GM12878 (cell line): ENCODE data around the gene HTT-AS.

Experiments
- BHLHE40 ChIP-seq, 2 experiments: fragments of 450-650 bp in 1 of 2; IDR thresholded peaks; 2 replicates each; pipeline ENCODE4 v1.6.1; 2011 to 2017; ENCODE audit warnings: low read depth in 2 of 2, borderline replicate concordance in 1 of 2, improper control_type of control experiment in 1 of 2, low read length in 1 of 2, mild to moderate bottlenecking in 1 of 2
- CTCF ChIP-seq, 3 experiments: IDR thresholded peaks in 2 of 3; conservative IDR thresholded peaks in 1 of 3; 2 replicates each; pipeline ENCODE4 v1.5.1; 2011; ENCODE audit warnings: low read depth in 3 of 3, low read length in 3 of 3, mild to moderate bottlenecking in 3 of 3, control low read depth in 2 of 3, moderate library complexity in 2 of 3, inconsistent platforms in 1 of 3, mixed read lengths in 1 of 3; ENCODE audit not compliant: control insufficient read depth in 2 of 3, insufficient read depth in 1 of 3; ENCODE audit errors: extremely low read depth in 1 of 3
- ETV6 ChIP-seq, 2 experiments: fragments of 450-650 bp in 1 of 2; IDR thresholded peaks in 1 of 2; conservative IDR thresholded peaks in 1 of 2; 2 replicates each; pipeline ENCODE4 v1.6.1; 2014; ENCODE audit warnings: antibody characterized with exemption in 1 of 2, borderline replicate concordance in 1 of 2, low read depth in 1 of 2, mild to moderate bottlenecking in 1 of 2, moderate library complexity in 1 of 2
- RFX5 ChIP-seq: IDR thresholded peaks from 2 replicates; pipeline ENCODE4 v1.6.1; 2011; ENCODE audit warnings: low read depth, low read length, improper control_type of control experiment
- ZNF384 ChIP-seq: IDR thresholded peaks from 2 replicates; pipeline ENCODE4 v1.6.1; 2012; ENCODE audit warnings: low read depth, mild to moderate bottlenecking, low read length, improper control_type of control experiment, borderline replicate concordance

DNA sequence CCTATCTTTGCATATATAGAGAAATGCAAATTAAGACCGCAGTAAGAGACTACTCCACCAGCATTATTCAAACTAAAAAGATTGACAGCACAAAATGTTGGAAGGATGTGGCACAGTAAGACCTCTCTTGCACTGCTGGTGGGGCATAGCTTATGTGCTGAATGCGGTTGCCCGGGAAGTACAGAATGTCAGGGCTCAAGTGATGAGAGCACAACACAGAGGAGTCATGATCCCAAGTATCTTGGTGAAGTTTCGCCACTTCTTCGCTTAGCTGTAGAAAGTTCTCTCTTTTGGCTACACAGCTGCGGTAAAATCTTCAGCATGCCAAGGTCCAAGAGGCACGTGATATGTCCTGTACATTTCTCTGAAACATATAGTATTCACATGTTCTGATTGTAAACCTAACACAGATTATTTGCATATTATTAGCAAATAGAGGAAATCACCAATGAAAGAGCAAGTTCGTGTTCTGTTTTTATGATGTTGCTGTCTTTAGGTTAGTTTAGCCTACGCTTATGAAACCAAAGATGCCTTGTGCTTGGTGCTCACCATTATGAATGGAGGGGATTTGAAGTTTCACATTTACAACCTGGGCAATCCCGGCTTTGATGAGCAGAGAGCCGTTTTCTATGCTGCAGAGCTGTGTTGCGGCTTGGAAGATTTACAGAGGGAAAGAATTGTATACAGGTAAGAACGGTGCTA, 55.0 kb downstream of the HTT-AS start:
- TF ChIP-seq CTCF (IDR thresholded peaks at IDR 0.05 in 2 of 3, conservative IDR thresholded peaks at IDR 0.05 in 1 of 3; ENCODE audit: control insufficient read depth in 2 of 3, extremely low read depth in 1 of 3, insufficient read depth in 1 of 3, low read depth in 3 of 3, low read length in 3 of 3) = no peak
- TF ChIP-seq ETV6 (conservative IDR thresholded peaks at IDR 0.05 in 1 of 2, IDR thresholded peaks at IDR 0.05 in 1 of 2; ENCODE audit: borderline replicate concordance in 1 of 2, low read depth in 1 of 2) = no peak
- TF ChIP-seq RFX5 = no peak
- no peak for TF ChIP-seq ZNF384
- TF ChIP-seq BHLHE40 (IDR thresholded peaks at IDR 0.05; ENCODE audit: borderline replicate concordance in 1 of 2, low read depth in 2 of 2, low read length in 1 of 2) = peak in 1 of 2 experiments; percentile 39; a peak in 1 of 4 replicates
